ENCODE measurements around the gene MXD4.
"Not testable (repeated sequence)": the region's sequence is repeated elsewhere in the genome, so short reads cannot be mapped to it uniquely, and the experiment has no call there.

MXD4 gene

DNA sequence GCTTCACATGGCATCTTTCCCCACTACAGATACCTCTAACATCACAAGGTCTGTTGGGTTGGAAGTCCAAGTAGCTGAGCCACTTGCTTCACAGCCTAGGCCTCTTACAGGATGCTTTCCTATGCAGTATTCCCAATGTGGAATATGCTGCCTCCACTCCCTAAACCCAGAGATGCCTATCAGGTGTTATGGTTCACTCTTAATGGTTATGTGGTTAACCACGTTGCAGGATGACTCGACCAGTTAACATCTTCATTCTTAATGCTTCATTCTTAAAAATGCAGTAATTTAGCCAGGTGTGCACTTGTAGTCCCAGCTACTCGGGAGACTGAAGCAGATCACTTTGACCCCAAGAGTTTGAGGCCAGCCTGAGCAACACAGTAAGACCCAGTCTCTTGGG lies 44.2 kb downstream of the MXD4 start:
- no peak for DNase-seq

DNA sequence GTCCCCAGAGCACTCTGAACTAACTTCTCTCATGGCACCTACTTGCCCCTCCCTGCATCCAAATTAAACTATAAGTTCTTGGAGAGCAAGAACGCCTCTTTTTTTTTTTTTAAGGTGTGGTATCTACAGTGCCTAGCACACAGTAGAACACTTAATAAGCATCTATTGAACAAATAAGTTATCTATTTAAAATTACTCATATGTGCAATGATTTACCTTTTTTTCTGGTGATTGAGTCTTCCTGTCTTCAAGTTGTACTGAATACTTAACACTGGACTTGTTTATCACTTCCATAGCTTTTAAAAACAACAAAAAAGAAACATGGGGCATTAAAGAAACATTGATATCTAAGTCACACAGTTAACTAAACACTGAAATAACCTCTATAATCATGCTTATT lies 49.1 kb downstream of the MXD4 start:
- DNase-seq = no peak

- DNase-seq = not testable (repeated sequence)
These were observed 59.1 kb downstream of the MXD4 start for GRCh38 chr4:2202789-2203188.
